ENCODE measurements around the gene CARMIL3. TPM values are rescaled to one million over a fixed set of nuclear protein-coding genes. Genes with fewer than 3 reads are reported as not detected.

Gene CARMIL3
- total RNA-seq, 1 experiment from 2014 or later: 1.00 TPM

- Histone ChIP-seq H3K36me3 (ENCODE audit: control insufficient read depth, insufficient read depth, low read length) (peaks cover 3% of the 10 kb centered on the region), H3K9me3 (no peaks in the 10 kb centered on the region), H3K27me3 (replicated peaks; ENCODE audit: control insufficient read depth, insufficient read depth, low read length) (no peaks in the 10 kb centered on the region), H3K4me1 (peaks cover 21% of the 10 kb centered on the region), H3K4me3 (ENCODE audit: low read depth, low read length) (peak within 1 kb of the TSS; percentile 60)
- H3K9me3 Mint-ChIP-seq (ENCODE audit: unreplicated experiment): no peaks in the 10 kb centered on the region
- intact Hi-C loops (cut with micrococcal nuclease; ENCODE audit: unreplicated experiment): loop anchor here (1.0 kb wide), 1 partner anchor 20 kb away; the partner anchor contains the start of genes DCAF11 and NRL
- BruUV-seq (replicated peaks): TSS peak; percentile 62
- H3K4me3 Mint-ChIP-seq (ENCODE audit: unreplicated experiment): peak within 1 kb of the TSS; percentile 97
- DNase-seq: peak; percentile 98
- no peaks in the 10 kb centered on the region for H3K27me3 Mint-ChIP-seq (ENCODE audit: insufficient read depth, unreplicated experiment)
- ChIA-PET CTCF (interaction anchor here (0.6 to 6.4 kb wide), 13 partner anchors 12 to 1017 kb away, joined by 3 to 129 read pairs (median 8); partner anchors contain the start of genes DCAF11, EMC9, IRF9 and NRL), POLR2A (interaction anchor here (0.6 to 3.2 kb wide), 18 partner anchors 11 to 442 kb away, joined by 3 to 72 read pairs (median 8); partner anchors contain the start of genes CARMIL3, DCAF11, EMC9 and IPO4)
- peaks cover 51% of the 10 kb centered on the region for H3K36me3 Mint-ChIP-seq (ENCODE audit: insufficient read depth, unreplicated experiment)
- peaks cover 24% of the 10 kb centered on the region for H3K4me1 Mint-ChIP-seq (ENCODE audit: low read depth, unreplicated experiment)
- peak within 1 kb of the TSS; percentile 99 for H3K27ac Mint-ChIP-seq (ENCODE audit: unreplicated experiment)
- no peak for TF ChIP-seq CTCF (IDR thresholded peaks at IDR 0.05; ENCODE audit: insufficient read depth in 1 of 2, low read depth in 1 of 2, low read length in 1 of 2, severe bottlenecking in 1 of 2, unreplicated experiment in 1 of 2)
Observed at GRCh38 chr14:24093901-24094840, 42.4 kb downstream of the CARMIL3 start, which contains the start of gene PCK2. Gene PCK2 (plus strand): TSS chr14:24094311. CDS start chr14:24094406, 95 bp downstream.

- no TSS peak for BruUV-seq (replicated peaks)
- H3K4me3 Mint-ChIP-seq (ENCODE audit: unreplicated experiment): peak overlapping the region; percentile 97
- H3K36me3 Mint-ChIP-seq (ENCODE audit: insufficient read depth, unreplicated experiment): peaks cover 58% of the 10 kb centered on the region
- no peaks in the 10 kb centered on the region for H3K9me3 ChIP-seq
- DNase-seq: no peak
- H3K36me3 ChIP-seq (ENCODE audit: control insufficient read depth, insufficient read depth, low read length): peaks cover 3% of the 10 kb centered on the region
- no peaks in the 10 kb centered on the region for H3K27me3 ChIP-seq (replicated peaks; ENCODE audit: control insufficient read depth, insufficient read depth, low read length)
- no peaks in the 10 kb centered on the region for H3K27me3 Mint-ChIP-seq (ENCODE audit: insufficient read depth, unreplicated experiment)
- TF ChIP-seq CTCF (IDR thresholded peaks at IDR 0.05; ENCODE audit: insufficient read depth in 1 of 2, low read depth in 1 of 2, low read length in 1 of 2, severe bottlenecking in 1 of 2, unreplicated experiment in 1 of 2): no peak
- H3K27ac Mint-ChIP-seq (ENCODE audit: unreplicated experiment): peak overlapping the region; percentile 99
- H3K4me3 ChIP-seq (ENCODE audit: low read depth, low read length): peak overlapping the region; percentile 60
- peaks cover 24% of the 10 kb centered on the region for H3K4me1 Mint-ChIP-seq (ENCODE audit: low read depth, unreplicated experiment)
- intact Hi-C loops (cut with micrococcal nuclease; ENCODE audit: unreplicated experiment): loop anchor here (1.0 kb wide), 1 partner anchor 19 kb away; the partner anchor contains the start of genes DCAF11 and NRL
- POLR2A ChIA-PET: interaction anchor here (1.0 to 3.2 kb wide), 5 partner anchors 14 to 37 kb away, joined by 4 to 72 read pairs (median 13); partner anchors contain the start of genes DCAF11 and NRL
- CTCF ChIA-PET: interaction anchor here (1.1 to 6.4 kb wide), 4 partner anchors 15 to 52 kb away, joined by 5 to 129 read pairs (median 50); partner anchors contain the start of genes DCAF11, NRL and RNF31
- H3K4me1 ChIP-seq: peaks cover 21% of the 10 kb centered on the region
- H3K9me3 Mint-ChIP-seq (ENCODE audit: unreplicated experiment): no peaks in the 10 kb centered on the region
Observed at GRCh38 chr14:24094841-24095270, 43.0 kb downstream of the CARMIL3 start.
